HEK293 (cell line): Measurements from ENCODE around the gene ARG1.

Experiments used
- TCF7L2 ChIP-seq: IDR thresholded peaks from 2 replicates; pipeline ENCODE4 v1.6.1; 2011; ENCODE audit warnings: low read depth, mild to moderate bottlenecking, inconsistent platforms, low read length, moderate library complexity, borderline replicate concordance
- ZNF184 ChIP-seq: fragments of 450-650 bp; IDR thresholded peaks from 2 replicates; pipeline ENCODE4 v1.5.1; 2018; ENCODE audit warnings: missing biosample characterization, mild to moderate bottlenecking, missing genetic modification characterization
- ZNF785 ChIP-seq: fragments of 450-650 bp; formaldehyde crosslinking; IDR thresholded peaks from 2 replicates; pipeline ENCODE4 v1.5.1; 2016; ENCODE audit warnings: missing biosample characterization, missing genetic modification characterization
- TF ChIP-seq, protein P1 (sequence below): fragments of 450-650 bp; formaldehyde crosslinking; IDR thresholded peaks from 2 replicates; pipeline ENCODE4 v1.5.1; 2016; ENCODE audit warnings: missing biosample characterization, missing genetic modification characterization
- TF ChIP-seq, protein P2 (sequence below): fragments of 450-650 bp; formaldehyde crosslinking; IDR thresholded peaks from 2 replicates; pipeline ENCODE4 v1.5.1; 2017; ENCODE audit warnings: missing biosample characterization, missing genetic modification characterization

DNA sequence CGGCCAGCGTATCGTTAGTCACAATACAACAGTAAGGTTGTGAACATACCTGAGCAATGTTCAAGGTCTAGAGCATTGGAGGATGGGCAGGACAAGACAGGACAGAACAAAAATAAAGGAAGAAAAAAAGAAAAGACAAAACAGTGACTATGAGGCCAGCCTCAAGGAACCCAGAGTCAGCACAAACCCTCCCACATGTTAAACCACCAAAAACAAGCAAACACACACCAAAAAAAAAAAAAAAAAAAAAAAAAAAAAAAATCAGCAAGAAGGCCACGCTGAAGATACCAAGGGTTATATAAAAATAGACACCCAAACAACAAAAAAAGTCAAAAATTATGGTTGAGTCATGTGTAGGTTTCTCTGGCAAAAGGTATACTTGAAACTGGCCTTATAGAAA, 42.2 kb downstream of the ARG1 start:
- TF ChIP-seq ZNF184 (tag by site-specific recombination) = no peak
- TF ChIP-seq, protein P1, sequence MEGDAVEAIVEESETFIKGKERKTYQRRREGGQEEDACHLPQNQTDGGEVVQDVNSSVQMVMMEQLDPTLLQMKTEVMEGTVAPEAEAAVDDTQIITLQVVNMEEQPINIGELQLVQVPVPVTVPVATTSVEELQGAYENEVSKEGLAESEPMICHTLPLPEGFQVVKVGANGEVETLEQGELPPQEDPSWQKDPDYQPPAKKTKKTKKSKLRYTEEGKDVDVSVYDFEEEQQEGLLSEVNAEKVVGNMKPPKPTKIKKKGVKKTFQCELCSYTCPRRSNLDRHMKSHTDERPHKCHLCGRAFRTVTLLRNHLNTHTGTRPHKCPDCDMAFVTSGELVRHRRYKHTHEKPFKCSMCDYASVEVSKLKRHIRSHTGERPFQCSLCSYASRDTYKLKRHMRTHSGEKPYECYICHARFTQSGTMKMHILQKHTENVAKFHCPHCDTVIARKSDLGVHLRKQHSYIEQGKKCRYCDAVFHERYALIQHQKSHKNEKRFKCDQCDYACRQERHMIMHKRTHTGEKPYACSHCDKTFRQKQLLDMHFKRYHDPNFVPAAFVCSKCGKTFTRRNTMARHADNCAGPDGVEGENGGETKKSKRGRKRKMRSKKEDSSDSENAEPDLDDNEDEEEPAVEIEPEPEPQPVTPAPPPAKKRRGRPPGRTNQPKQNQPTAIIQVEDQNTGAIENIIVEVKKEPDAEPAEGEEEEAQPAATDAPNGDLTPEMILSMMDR (tag by site-specific recombination) = no peak
- no peak for TF ChIP-seq TCF7L2
- TF ChIP-seq, protein P2, sequence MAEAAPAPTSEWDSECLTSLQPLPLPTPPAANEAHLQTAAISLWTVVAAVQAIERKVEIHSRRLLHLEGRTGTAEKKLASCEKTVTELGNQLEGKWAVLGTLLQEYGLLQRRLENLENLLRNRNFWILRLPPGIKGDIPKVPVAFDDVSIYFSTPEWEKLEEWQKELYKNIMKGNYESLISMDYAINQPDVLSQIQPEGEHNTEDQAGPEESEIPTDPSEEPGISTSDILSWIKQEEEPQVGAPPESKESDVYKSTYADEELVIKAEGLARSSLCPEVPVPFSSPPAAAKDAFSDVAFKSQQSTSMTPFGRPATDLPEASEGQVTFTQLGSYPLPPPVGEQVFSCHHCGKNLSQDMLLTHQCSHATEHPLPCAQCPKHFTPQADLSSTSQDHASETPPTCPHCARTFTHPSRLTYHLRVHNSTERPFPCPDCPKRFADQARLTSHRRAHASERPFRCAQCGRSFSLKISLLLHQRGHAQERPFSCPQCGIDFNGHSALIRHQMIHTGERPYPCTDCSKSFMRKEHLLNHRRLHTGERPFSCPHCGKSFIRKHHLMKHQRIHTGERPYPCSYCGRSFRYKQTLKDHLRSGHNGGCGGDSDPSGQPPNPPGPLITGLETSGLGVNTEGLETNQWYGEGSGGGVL (tag by site-specific recombination) = no peak
- no peak for TF ChIP-seq ZNF785 (tag by site-specific recombination)
